Measurements from ENCODE around the gene SCN4A.

SCN4A gene

GRCh38 chr17:64004218-64004770 is 31.6 kb upstream of the SCN4A start:
- no peak overlapping the region for H3K27ac ChIP-seq (ENCODE audit: poor library complexity, severe bottlenecking)
- H3K4me3 ChIP-seq (ENCODE audit: severe bottlenecking) = no peak overlapping the region
- no peaks in the 10 kb centered on the region for H3K27me3 ChIP-seq (ENCODE audit: insufficient read depth, poor library complexity, severe bottlenecking)
- no peak for ATAC-seq (ENCODE audit: low read depth)
- peaks cover under 1% of the 10 kb centered on the region for H3K4me1 ChIP-seq (ENCODE audit: insufficient read depth, poor library complexity, severe bottlenecking)
- no peaks in the 10 kb centered on the region for H3K9me3 ChIP-seq (ENCODE audit: severe bottlenecking)
- no peak for TF ChIP-seq CTCF (IDR thresholded peaks at IDR 0.05; ENCODE audit: poor library complexity, severe bottlenecking)
- DNase-seq (ENCODE audit: low spot score) = peak; percentile 37
- no peaks in the 10 kb centered on the region for H3K36me3 ChIP-seq (ENCODE audit: low read depth)

GRCh38 chr17:64003526-64004121 is 30.9 kb upstream of the SCN4A start:
- H3K9me3 ChIP-seq (ENCODE audit: severe bottlenecking) = no peaks in the 10 kb centered on the region
- H3K36me3 ChIP-seq (ENCODE audit: low read depth) = no peaks in the 10 kb centered on the region
- no peak overlapping the region for H3K4me3 ChIP-seq (ENCODE audit: severe bottlenecking)
- no peak for TF ChIP-seq CTCF (IDR thresholded peaks at IDR 0.05; ENCODE audit: poor library complexity, severe bottlenecking)
- no peaks in the 10 kb centered on the region for H3K27me3 ChIP-seq (ENCODE audit: insufficient read depth, poor library complexity, severe bottlenecking)
- H3K27ac ChIP-seq (ENCODE audit: poor library complexity, severe bottlenecking) = no peak overlapping the region
- ATAC-seq (ENCODE audit: low read depth) (no peak), DNase-seq (ENCODE audit: low spot score) (peak; percentile 55)
- H3K4me1 ChIP-seq (ENCODE audit: insufficient read depth, poor library complexity, severe bottlenecking) = no peaks in the 10 kb centered on the region

- peak; percentile 49 for DNase-seq (ENCODE audit: low spot score)
- no peaks in the 10 kb centered on the region for H3K36me3 ChIP-seq (ENCODE audit: low read depth)
Measured at GRCh38 chr17:64002658-64003525, 30.2 kb upstream of the SCN4A start.

GRCh38 chr17:64001763-64002529 is 29.2 kb upstream of the SCN4A start:
- no peaks in the 10 kb centered on the region for H3K4me1 ChIP-seq (ENCODE audit: insufficient read depth, poor library complexity, severe bottlenecking)
- no peak overlapping the region for H3K4me3 ChIP-seq (ENCODE audit: severe bottlenecking)
- H3K9me3 ChIP-seq (ENCODE audit: severe bottlenecking) = no peaks in the 10 kb centered on the region
- H3K27me3 ChIP-seq (ENCODE audit: insufficient read depth, poor library complexity, severe bottlenecking) = no peaks in the 10 kb centered on the region
- peak; percentile 68 for DNase-seq (ENCODE audit: low spot score)
- no peaks in the 10 kb centered on the region for H3K36me3 ChIP-seq (ENCODE audit: low read depth)
- no peak overlapping the region for H3K27ac ChIP-seq (ENCODE audit: poor library complexity, severe bottlenecking)
- ATAC-seq (ENCODE audit: low read depth) = no peak
- no peak for TF ChIP-seq CTCF (IDR thresholded peaks at IDR 0.05; ENCODE audit: poor library complexity, severe bottlenecking)

More at GRCh38 chr17:64002658-64003525, 30.2 kb upstream of the SCN4A start:
- Histone ChIP-seq H3K27me3 (ENCODE audit: insufficient read depth, poor library complexity, severe bottlenecking) (no peaks in the 10 kb centered on the region), H3K27ac (ENCODE audit: poor library complexity, severe bottlenecking) (no peak overlapping the region), H3K4me1 (ENCODE audit: insufficient read depth, poor library complexity, severe bottlenecking) (no peaks in the 10 kb centered on the region), H3K9me3 (ENCODE audit: severe bottlenecking) (no peaks in the 10 kb centered on the region), H3K4me3 (ENCODE audit: severe bottlenecking) (no peak overlapping the region)
- ATAC-seq (ENCODE audit: low read depth) = no peak
- no peak for TF ChIP-seq CTCF (IDR thresholded peaks at IDR 0.05; ENCODE audit: poor library complexity, severe bottlenecking)

All from RWPE2 (cell line).